WERI-Rb-1 (cell line): ENCODE results near the gene CEND1.

ENCODE experiments used
- DNase-seq: peaks from one replicate; pipeline ENCODE4 v3.0.0-alpha.2; 2020
- H3K27ac ChIP-seq: fragments of 250-450 bp; sonication (Bioruptor Pico); 2 replicates; pipeline ENCODE4 v1.5.1; 2020; ENCODE audit warnings: mild to moderate bottlenecking, moderate library complexity
- H3K27me3 ChIP-seq: fragments of 250-450 bp; sonication (Bioruptor Pico); 2 replicates; pipeline ENCODE4 v1.5.1; 2021; ENCODE audit warnings: mild to moderate bottlenecking, low read depth, moderate library complexity; ENCODE audit not compliant: insufficient read depth, severe bottlenecking
- H3K36me3 ChIP-seq: fragments of 250-450 bp; sonication (Bioruptor Pico); 2 replicates; pipeline ENCODE4 v1.5.1; 2020; ENCODE audit warnings: mild to moderate bottlenecking, moderate library complexity
- H3K4me3 ChIP-seq: 2 replicates; pipeline ENCODE4 v1.5.1; 2011; ENCODE audit warnings: low read depth, mild to moderate bottlenecking, control low read depth, low read length
- H3K9me3 ChIP-seq: fragments of 250-450 bp; sonication (Bioruptor Pico); 2 replicates; pipeline ENCODE4 v1.5.1; 2021; ENCODE audit warnings: mild to moderate bottlenecking, moderate library complexity; ENCODE audit not compliant: severe bottlenecking
- TF ChIP-seq, protein P1 (sequence below): IDR thresholded peaks from 2 replicates; pipeline ENCODE4 v1.5.1; 2011; ENCODE audit warnings: low read depth, mild to moderate bottlenecking, control low read depth, inconsistent platforms, low read length

The CEND1 gene

DNA sequence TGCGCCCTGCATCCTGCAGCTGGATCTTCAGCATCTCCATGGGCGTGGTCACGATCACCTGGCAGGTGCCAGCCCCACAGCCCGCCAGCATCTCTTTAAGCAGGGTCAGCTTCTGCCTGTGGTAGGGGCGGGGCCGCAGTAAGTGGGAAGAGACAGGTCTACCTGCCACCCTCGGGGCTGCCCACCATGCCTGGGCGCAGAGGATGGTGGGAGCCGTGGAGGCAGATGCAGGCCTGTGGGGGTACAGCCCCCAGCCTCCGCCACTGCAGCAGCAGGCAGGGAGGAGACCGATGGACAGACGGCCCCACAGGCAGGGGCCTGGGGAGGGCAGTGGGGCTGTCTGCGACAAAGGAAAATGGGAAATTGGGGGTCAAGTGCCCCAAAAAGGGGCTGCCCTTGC lies 3.0 kb upstream of the CEND1 start:
- Histone ChIP-seq H3K4me3 (no peak overlapping the region), H3K27me3 (no peaks in the 10 kb centered on the region), H3K9me3 (no peaks in the 10 kb centered on the region), H3K27ac (peak overlapping the region; percentile 84), H3K36me3 (peaks cover 35% of the 10 kb centered on the region)
- TF ChIP-seq, protein P1, sequence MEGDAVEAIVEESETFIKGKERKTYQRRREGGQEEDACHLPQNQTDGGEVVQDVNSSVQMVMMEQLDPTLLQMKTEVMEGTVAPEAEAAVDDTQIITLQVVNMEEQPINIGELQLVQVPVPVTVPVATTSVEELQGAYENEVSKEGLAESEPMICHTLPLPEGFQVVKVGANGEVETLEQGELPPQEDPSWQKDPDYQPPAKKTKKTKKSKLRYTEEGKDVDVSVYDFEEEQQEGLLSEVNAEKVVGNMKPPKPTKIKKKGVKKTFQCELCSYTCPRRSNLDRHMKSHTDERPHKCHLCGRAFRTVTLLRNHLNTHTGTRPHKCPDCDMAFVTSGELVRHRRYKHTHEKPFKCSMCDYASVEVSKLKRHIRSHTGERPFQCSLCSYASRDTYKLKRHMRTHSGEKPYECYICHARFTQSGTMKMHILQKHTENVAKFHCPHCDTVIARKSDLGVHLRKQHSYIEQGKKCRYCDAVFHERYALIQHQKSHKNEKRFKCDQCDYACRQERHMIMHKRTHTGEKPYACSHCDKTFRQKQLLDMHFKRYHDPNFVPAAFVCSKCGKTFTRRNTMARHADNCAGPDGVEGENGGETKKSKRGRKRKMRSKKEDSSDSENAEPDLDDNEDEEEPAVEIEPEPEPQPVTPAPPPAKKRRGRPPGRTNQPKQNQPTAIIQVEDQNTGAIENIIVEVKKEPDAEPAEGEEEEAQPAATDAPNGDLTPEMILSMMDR, result no peak
- no peak for DNase-seq

GRCh38 chr11:792535-792821 lies 2.6 kb upstream of the CEND1 start:
- TF ChIP-seq, protein P1, result no peak
- no peaks in the 10 kb centered on the region for H3K9me3 ChIP-seq
- H3K27me3 ChIP-seq, result no peaks in the 10 kb centered on the region
- peaks cover 35% of the 10 kb centered on the region for H3K36me3 ChIP-seq
- H3K27ac ChIP-seq, result no peak overlapping the region
- DNase-seq, result no peak
- H3K4me3 ChIP-seq, result no peak overlapping the region

DNA sequence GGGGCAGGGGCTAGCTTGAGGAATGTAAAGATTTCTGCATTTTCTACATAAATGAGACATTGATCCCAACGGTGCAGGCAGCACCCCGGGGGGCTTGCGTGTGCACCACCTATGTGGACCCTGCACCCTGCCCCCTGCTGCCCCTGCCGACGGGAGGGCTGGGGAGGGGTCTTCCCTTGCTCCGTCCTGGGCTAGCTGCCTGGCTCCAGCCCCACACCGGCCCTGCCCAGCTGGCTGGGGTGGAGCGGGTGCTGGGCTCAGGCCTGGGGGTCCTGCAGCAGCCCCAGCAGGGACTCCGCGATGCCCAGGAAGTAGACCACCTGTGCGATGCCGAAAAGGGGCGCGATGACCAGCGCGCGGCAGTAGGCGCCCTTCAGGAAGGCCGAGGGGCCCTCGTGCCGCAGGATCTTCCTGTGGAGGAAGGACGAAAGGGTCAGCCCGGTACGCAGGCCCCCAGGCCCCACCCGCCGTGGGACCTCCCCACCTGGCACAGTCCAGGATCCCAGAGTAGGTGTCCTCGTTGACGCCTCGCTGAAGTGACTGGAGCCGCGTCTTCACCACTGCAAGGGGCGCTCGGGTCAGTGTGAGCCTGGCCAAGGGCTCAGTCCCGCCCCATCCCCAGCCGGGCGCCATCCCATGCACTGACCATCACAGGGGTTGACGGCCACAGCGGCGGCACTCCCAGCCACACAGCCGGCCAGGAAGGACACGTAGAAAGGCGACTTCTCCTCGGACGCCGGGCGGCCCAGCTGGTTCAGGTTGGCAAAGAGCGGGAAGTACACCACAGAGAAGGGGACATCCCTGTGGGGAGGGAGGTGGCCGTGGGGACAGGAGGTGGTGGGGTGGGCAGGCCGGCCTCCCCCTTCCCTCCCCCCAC lies 2.0 kb upstream of the CEND1 start:
- Histone ChIP-seq H3K9me3 (no peaks in the 10 kb centered on the region), H3K27ac (no peak overlapping the region), H3K4me3 (no peak overlapping the region), H3K36me3 (peaks cover 35% of the 10 kb centered on the region), H3K27me3 (no peaks in the 10 kb centered on the region)
- no peak for DNase-seq
- TF ChIP-seq, protein P1, result no peak

DNA sequence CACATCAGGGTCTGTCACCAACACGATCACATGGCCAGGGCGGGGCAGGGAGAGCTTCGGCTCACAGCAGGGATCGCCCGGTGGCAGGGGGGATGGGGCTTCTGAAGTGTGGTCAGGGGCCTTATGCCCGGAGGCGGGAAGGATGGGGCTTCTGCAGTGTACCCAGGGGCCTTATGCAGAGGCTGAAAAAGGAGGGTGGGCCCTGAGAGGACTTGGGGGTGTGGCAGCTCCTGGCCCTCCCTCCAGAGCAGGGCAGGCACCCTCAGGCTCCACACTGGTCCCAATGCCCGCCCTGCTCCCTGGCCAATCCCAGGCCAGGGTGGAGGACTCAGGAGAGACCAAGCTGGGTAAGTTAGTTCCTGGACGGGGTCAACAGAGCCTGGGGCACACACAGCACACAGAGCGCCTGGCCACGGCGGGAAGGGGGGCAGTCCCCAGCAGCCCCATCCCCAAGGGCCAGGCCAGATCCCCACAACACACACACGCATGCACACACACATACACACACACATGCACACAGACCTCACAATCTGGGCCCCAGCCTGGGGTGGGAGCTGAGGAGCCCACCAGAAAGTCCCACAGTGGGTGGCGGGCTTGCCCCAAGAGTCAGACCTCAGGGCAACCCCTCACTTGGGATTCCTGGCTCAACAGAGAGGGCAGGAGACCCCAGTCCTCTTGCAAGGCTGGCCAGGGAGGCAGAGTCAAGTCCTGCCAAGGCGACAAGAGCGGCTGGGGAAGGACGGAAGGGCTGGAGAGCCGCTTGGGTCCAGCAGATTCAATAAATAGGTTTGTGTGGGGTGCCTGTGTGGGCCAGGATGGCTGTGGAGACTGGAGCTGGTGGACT lies 1.1 kb upstream of the CEND1 start:
- H3K4me3 ChIP-seq, result no peak overlapping the region
- H3K27me3 ChIP-seq, result no peaks in the 10 kb centered on the region
- H3K27ac ChIP-seq, result no peak overlapping the region
- DNase-seq, result no peak
- peaks cover 35% of the 10 kb centered on the region for H3K36me3 ChIP-seq
- TF ChIP-seq, protein P1, result no peak
- H3K9me3 ChIP-seq, result no peaks in the 10 kb centered on the region

DNA sequence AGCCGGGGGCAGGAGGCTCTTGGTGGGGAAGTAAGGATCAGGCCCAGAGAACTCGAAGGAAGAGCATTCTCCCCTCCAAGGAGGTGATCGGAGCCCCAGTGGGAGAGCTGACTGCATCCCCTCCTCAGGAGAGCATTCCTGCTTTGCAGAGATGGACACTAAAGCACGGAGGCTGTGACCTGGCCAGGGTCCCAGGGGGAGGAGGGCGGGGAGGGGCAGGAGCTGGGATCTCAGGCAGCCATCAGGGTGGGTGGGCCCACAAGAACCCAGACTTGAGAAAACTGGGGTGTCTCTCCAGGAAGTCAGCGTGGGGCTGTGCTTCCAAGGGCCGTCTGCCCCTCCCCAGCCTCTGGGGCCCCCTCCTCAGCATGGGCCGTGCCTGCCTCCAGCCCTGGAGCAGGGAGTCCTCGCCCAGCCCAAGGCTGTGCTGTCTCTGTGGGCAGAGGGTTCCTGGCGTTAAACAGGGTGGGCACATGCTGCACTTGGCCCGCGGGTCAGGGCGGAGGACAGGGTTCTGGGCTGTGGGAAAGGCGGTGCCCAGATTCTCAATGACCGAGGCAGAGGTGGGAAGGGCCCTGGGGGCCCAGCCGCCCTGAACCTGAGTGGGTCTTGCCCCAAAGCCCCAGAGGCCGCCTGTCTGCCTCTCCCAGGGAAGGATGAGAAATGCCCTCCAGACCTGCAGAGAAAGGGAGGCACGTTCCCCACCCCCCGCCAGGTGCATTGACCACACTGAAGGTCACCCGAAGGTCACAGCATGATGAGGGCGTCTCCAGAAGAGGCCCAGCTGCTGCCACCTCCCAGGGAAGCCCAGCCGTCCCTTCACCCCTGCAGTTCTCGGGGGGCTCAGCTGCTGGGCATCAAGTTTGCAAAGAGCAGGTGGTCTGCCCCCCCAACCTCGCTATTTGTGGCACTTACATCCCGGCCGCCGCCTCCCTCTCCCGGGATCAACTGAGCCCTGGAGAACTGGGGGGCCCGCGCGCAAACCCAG lies 643 bp downstream of the CEND1 start:
- no peaks in the 10 kb centered on the region for H3K9me3 ChIP-seq
- H3K27ac ChIP-seq, result no peak overlapping the region
- H3K36me3 ChIP-seq, result peaks cover 30% of the 10 kb centered on the region
- TF ChIP-seq, protein P1, result no peak
- no peak overlapping the region for H3K4me3 ChIP-seq
- DNase-seq, result no peak
- no peaks in the 10 kb centered on the region for H3K27me3 ChIP-seq
